Amygdala (tissue), 56 donors: Measurements from ENCODE around the gene PTPRM.
"Not testable (repeated sequence)": the region's sequence is repeated elsewhere in the genome, so short reads cannot be mapped to it uniquely, and the experiment has no call there.

ENCODE experiments used
- DNase-seq, 56 donors: peaks; one replicate each; lab custom pipeline; 2025; lab: John Stamatoyannopoulos, UW

Gene PTPRM

GRCh38 chr18:7721532-7721931 is 154.4 kb downstream of the PTPRM start:
- DNase-seq, result no peak

- DNase-seq, result no peak
These were observed 155.8 kb downstream of the PTPRM start for GRCh38 chr18:7722955-7723354.

DNA sequence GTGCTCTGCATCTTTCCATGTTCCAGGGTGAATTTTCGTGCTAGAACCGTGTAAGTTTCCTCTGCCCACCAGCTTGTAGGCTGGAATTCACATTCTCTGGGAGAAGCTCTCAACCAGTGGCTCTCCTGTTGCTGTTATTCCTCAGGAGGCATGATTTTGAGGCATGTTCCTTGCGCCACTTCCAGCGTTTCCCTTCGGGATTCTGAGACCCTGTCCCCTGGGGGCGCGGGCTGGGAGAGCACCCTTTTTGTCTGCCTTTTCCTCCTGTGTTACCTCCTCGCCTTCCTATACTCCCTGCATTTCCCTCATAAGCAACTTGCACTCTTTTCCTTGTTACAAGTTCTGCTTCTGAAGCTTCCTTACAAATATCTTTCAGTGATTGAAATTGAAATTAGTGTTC is 156.4 kb downstream of the PTPRM start:
- DNase-seq, result no peak

- no peak for DNase-seq
These were observed 158.4 kb downstream of the PTPRM start for GRCh38 chr18:7725473-7725872.

- DNase-seq, result no peak
These were observed 158.8 kb downstream of the PTPRM start for GRCh38 chr18:7725897-7726296.

DNA sequence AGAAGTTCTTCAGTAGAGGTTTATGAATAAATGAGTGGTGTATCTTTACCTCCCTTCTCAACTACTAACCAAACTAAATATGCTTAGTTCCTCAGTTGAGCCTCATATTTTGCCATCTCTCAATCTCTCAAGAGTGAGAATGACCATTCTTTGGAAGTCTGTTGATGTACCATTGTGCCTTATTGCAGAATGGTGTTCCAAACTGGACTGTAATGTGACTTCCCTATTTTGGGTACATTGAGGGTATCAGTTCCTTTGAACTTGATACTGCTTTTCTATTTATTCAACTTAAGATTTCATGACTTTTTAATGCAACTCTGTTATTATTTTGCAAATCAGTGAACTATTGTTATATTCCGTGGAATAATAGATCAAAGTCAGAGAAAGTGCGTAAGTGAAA is 159.4 kb downstream of the PTPRM start:
- no peak for DNase-seq

- no peak for DNase-seq
These were observed 160.4 kb downstream of the PTPRM start for GRCh38 chr18:7727361-7728076.

GRCh38 chr18:7728297-7728696 is 161.2 kb downstream of the PTPRM start:
- no peak for DNase-seq

- no peak for DNase-seq
These were observed 162.8 kb downstream of the PTPRM start for GRCh38 chr18:7729868-7730267.

DNA sequence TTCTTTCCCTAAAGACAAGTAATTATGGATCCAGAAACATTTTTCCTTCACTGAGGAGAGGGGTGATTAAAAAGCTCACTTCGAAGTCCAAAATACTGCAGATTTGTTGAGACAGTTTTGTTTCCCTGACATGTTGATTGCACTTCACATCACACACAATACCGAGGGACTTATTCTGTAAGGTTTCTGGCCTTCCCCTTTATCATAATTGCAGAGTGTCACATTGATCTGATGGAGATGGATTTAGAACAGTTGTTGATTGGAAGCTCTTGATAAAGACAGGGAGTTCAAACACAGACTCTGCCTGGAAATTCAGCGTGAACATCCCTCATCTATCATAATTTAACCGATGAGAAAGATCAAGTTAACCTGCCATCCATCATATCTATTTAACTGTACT is 163.6 kb downstream of the PTPRM start:
- DNase-seq, result no peak

DNA sequence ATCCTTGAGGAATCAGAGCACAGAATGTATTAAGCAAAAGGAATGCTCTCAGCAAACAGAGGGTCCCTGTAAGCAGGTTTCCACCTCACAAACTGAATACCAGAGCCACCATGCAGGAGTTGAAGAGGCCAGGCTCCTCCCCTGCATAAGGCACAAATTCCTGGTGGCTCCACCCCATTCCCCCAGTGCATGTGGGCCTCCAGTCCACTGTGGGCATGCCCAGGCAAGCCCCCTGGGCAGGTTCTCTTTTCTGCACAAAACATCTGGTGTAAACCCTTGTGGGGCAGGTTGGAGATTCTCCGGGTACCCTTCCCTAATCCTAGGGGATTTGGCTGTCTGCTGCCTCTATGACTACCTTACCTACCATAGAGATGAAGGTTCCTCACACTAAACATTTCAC is 166.5 kb downstream of the PTPRM start:
- DNase-seq, result no peak

GRCh38 chr18:7735196-7735595 is 168.1 kb downstream of the PTPRM start:
- no peak for DNase-seq

DNA sequence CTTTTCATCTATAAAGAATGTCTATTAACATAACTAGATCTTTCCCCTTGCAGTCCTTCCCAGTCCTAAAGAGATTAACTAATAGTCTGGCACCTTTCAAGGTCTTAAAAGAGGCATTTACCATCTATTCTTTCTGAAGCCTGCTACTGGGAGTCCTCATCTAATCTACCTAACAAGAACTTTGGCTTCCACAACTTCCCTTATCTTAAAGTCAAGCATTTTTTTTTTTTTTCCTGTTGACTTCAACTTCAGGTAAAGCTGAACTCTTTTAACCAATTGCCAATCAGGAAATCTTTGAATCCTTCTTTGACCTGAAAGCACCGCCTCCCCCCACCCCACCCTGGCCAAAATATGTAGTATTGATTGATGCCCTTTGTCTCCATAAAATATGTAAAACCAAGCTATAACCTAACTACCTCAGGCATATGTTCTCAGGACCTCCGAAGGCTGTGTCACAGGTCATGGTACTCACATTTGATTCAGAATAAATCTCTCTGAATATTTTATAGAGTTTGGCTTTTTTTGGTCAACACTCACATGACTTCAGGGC is 168.6 kb downstream of the PTPRM start:
- DNase-seq, result no peak

DNA sequence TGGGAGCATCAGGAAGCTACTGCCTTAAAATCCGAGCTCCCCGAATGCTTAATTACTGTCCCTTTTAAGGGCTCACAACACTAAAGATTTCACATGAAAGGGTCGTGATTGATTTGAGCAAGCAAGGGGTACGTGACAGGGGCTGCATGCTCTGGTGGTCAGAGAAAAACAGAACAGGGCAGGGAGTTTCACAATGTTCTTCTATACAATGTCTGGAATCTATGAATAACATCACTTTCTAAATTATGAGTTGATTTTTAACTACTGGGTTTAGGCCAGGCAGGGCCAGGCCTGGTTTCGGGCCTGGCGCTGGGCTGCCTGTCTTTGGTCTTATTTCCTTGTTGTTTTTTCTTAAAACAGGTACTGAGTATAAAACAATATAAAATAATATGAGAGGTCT is 169.4 kb downstream of the PTPRM start:
- not testable (repeated sequence) for DNase-seq

GRCh38 chr18:7737550-7737949 is 170.4 kb downstream of the PTPRM start:
- DNase-seq, result no peak

DNA sequence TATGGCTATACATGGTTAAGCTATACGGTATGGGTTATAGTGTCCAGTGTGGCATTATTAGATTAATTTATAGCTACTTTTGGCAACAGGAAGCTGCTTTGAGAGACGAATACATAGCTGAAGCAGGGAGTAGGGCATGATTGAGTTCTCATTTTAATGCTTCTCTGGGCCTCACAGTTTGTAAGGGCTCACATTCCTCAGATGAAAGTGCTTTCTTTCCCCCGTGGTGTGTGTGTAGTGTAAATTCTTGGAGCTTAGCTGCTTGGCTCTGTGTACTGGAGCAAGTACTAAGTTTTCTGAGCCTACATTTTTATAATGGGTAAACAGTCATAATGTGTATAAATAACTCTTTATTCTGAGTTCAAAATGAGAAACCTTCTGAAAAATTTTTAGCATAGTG is 173.7 kb downstream of the PTPRM start:
- DNase-seq, result no peak

GRCh38 chr18:7741640-7742039 is 174.5 kb downstream of the PTPRM start:
- DNase-seq, result no peak

- DNase-seq, result peak in 1 of 56 donors; percentile 6
These were observed 175.1 kb downstream of the PTPRM start for GRCh38 chr18:7742224-7742623.

DNA sequence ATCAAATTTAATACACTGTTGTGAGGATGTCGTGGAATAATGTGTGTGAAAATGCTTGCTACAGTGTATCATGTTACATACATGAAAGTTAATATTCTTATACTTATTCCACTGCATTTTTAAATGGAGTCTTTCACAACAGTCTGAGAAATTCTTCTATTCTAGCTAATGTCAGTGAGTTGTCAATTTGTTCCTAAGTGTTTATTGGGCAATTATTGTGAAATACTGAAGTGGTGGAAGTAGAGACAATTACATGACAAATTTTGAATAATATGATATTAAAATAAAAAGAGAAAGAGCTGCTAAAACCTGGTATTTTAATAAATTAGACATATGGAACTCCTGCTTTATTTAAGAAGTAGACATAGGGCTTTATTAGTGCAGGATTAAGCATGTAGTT is 176.1 kb downstream of the PTPRM start:
- DNase-seq, result no peak

- no peak for DNase-seq
These were observed 179.0 kb downstream of the PTPRM start for GRCh38 chr18:7746106-7746505.

DNA sequence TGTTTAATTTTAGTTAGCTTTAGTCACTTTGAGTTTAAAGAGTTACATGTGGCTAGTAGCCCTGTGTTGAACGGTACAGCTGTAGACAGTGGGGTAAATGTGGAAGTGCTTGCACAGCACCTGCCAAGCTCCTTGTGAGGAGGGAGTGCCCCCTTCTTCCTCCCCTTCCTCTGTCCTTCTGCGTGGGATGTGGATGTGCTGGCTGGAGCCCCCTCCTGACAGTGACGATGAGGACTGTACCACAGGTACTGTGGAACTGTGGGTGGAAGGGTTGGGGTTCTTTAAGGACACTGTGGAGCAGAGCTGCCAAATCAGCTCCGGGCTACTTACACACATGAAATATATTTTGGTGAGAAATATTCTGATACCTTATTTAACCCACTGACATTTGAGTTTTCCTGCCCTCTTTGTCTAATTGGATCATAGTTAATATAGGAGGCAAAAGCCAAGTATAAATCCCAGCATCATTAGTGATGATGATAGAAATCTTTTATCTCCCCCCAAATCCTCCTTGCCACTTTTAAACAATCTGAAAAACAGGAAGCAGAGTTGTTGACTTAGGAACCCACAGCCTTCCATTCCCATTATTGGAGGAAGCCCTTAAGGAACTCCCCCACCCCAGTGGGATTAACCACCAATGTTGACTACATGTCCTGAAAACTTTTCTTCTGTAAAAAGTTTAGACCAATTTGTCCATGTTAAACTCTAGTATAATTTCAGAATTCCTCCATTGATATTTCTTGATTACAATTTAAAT is 181.3 kb downstream of the PTPRM start:
- DNase-seq, result no peak

DNA sequence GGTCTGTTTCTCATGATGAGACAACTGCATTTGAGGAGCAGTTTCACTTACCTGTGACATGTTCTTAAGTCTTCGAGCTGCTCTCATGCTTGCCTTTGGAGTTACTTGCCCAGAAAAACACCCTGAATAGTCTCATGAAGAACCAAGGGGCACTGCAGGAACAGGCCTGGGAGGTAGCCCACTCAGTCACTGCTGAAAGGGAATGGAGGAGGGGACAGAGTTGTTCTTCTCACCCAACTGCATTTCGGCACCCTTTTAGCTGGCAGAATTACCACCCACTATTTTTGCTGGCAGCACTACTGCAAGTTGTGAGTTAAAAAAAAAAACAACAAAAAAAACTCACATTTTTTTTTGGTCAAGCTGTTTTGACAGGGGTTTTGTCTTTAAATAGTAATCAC is 181.9 kb downstream of the PTPRM start:
- DNase-seq, result no peak
